Motor neuron (in vitro differentiated cells): ENCODE results near the gene SPEG. TPM values are rescaled to one million over a fixed set of nuclear protein-coding genes. Genes with fewer than 3 reads are reported as not detected.
"Not testable (repeated sequence)": the region's sequence is repeated elsewhere in the genome, so short reads cannot be mapped to it uniquely, and the experiment has no call there.

Source experiments
- ATAC-seq, 8 experiments: fragments of 200-7000 bp; cut with Tn5 transposase; replicated peaks in 6 of 8; 2 replicates each; pipeline ENCODE4 v1.8.0; 2021; ENCODE audit warnings: mild to moderate bottlenecking in 8 of 8, moderate library complexity in 8 of 8
- H3K27ac ChIP-seq, 2 donors: fragments of 250-450 bp; sonication (Bioruptor Pico); 2 replicates each; pipeline ENCODE4 v1.9.0; 2021; ENCODE audit warnings: antibody characterized with exemption in 2 of 2, mild to moderate bottlenecking in 2 of 2, moderate library complexity in 1 of 2
- H3K4me1 ChIP-seq, 2 donors: fragments of 250-450 bp; sonication (Bioruptor Pico); replicated peaks in 1 of 2; 2 replicates each; pipeline ENCODE4 v1.6.1; 2021; ENCODE audit warnings: antibody characterized with exemption in 2 of 2, mild to moderate bottlenecking in 2 of 2, moderate library complexity in 1 of 2
- H3K4me3 ChIP-seq, 5 donors: fragments of 250-450 bp; sonication (Bioruptor Pico); 2 replicates each; pipeline ENCODE4 v1.9.0; 2021; ENCODE audit warnings: antibody characterized with exemption in 5 of 5, mild to moderate bottlenecking in 5 of 5, moderate library complexity in 4 of 5
- WGBS, 10 experiments: fragments of 450-650 bp; shearing (Covaris generic); methylation state at CpG; one replicate each; pipeline ENCODE4 v1.0.0; 2022; 5-methylcytosine and 5-hydroxymethylcytosine counted together
- in situ Hi-C, 9 experiments: fragments of 400-800 bp; cut with MboI; loops; one replicate each; pipeline ENCODE4 v1.15.0; 2021; ENCODE audit warnings: low sequenced_read_pairs in 9 of 9, low pct_unique_long_range_greater_than_20kb in 2 of 9; ENCODE audit not compliant: unreplicated experiment in 9 of 9
- total RNA-seq, 8 experiments: library from RNA; unstranded; fragments of 300-600 nt; gene quantifications; 2 replicates each; pipeline versions ENCODE4 v1.2.3 to v1.2.4, GENCODE V29; 2022

Gene SPEG
- total RNA-seq = 10 to 100 TPM in 7 of 8 experiments, 1 to 10 TPM in 1; 5.5 to 47.6 (median 26.1) TPM

GRCh38 chr2:219434718-219435525, at the start of gene SPEG:
Gene SPEG, plus strand, starts transcription at chr2:219434843. Its CDS starts 135 bp downstream, at chr2:219434978.
- 43 to 60% (median 46%) methylated on average over 1 to 8 of the region's 77 CpGs; no CpG with 5 or more reads in 7 of the 10 experiments for WGBS, 10 experiments
- in situ Hi-C loops = no loop called here
- H3K4me3 ChIP-seq = no peak within 1 kb of the TSS
- peak; percentile 31 to 71 (median 54) for ATAC-seq
- H3K4me1 ChIP-seq = peaks cover 13% of the 10 kb centered on the region in 2 donors
- H3K27ac ChIP-seq = no peak within 1 kb of the TSS

- in situ Hi-C loops = no loop called here
- no peak overlapping the region for H3K4me3 ChIP-seq
- H3K27ac ChIP-seq = no peak overlapping the region
- WGBS, 10 experiments = 75 to 100% (median 95%) methylated on average over 1 to 2 of the region's 2 CpGs; no CpG with 5 or more reads in 3 of the 10 experiments
- H3K4me1 ChIP-seq = peaks cover 8 to 10% of the 10 kb centered on the region in 2 donors
- no peak for ATAC-seq
Measured at GRCh38 chr2:219384859-219385258, 49.8 kb upstream of the SPEG start.

DNA sequence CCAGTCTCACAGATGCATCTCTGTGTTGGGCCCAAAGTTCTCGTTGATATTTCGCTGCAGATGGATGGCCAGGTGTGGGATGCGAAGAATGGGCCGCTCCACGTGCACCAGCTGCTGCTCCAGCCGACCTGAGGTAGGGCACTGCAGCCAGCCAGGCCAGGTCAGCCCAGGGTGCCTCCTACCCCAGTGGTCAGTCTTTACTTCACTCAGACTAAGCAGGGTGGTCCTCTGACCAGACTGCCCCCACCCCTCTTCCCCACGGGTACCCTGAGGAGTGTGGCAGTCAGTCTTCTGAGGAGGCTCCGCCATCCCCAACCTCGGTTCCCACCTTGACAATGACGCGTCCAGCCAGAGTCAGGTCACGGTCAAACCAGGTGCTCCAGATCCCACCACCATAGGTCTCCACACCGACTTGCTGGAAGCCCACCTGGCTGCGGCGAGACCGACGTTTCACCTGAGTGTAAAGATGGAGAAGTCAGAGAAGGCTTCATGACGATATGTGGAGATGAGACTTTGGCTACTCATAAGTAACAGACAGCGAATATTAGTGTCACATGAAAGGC, 48.6 kb upstream of the SPEG start:
- in situ Hi-C loops = no loop called here
- peaks cover 8 to 10% of the 10 kb centered on the region in 2 donors for H3K4me1 ChIP-seq
- WGBS, 10 experiments = 87 to 100% (median 97%) methylated on average over 3 to 12 of the region's 19 CpGs; no CpG with 5 or more reads in 4 of the 10 experiments
- no peak for ATAC-seq
- no peak overlapping the region for H3K4me3 ChIP-seq
- H3K27ac ChIP-seq = no peak overlapping the region

GRCh38 chr2:219386532-219387280, 47.9 kb upstream of the SPEG start:
- ATAC-seq = peak in 1 of 8 experiments; percentile 1

DNA sequence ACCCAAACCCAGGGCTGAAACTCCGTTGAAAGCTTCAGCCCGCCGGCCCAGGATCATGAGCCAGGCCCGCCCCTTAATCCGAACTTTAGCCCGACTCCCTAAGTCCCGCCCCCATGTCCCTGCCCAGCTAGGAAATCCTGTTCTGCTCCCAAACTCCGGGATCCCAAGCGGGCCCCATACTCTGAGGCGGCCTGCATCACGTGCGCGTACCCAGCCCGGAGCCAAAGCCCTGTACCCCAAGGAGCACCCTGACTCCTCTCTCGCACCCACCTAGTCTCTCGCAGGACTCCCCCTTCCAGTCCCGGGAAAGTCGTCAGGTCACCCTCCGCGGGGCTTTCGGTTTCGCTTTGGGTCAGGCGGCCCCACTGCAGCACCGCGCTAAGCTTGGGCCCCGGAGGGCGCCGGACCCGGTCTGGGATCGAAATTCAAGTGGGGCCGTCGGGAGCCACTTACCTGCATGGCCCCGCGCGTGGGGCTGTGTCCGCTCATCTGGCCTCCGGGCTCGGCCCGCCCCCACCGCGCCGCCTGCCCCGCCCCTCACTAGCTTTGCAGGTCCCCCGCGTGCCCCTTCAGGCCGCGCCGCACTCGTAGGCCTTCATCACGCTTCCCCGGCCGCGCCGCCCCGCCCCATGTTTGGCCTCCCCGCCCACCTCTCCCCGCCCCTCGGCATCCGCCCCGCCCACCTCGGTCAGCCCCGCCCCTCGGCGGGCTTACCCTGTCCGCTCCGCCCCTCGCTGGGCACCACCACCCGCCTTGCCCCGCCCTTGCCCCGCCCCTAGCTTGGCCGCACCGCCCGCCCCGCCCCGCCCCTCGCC, 47.1 kb upstream of the SPEG start, which contains the start of gene DNPEP:
TSS of gene DNPEP (minus strand) at position 607 of the 815 bp plus-strand sequence. CDS start at position 489, 118 bp downstream.
- ATAC-seq = peak; percentile 57 to 73 (median 62)
- Histone ChIP-seq H3K27ac (peak within 1 kb of the TSS; percentile 33 to 60), H3K4me1 (peaks cover 8 to 10% of the 10 kb centered on the region in 2 donors), H3K4me3 (peak within 1 kb of the TSS; percentile 43 to 78 (median 66))
- 20% methylated on average over 2 of the region's 76 CpGs; no CpG with 5 or more reads in 9 of the 10 experiments for WGBS, 10 experiments
- in situ Hi-C loops = no loop called here

More at GRCh38 chr2:219386532-219387280, 47.9 kb upstream of the SPEG start:
- in situ Hi-C loops = no loop called here
- Histone ChIP-seq H3K4me3 (peak overlapping the region; percentile 43 to 78 (median 66)), H3K27ac (peak overlapping the region in 1 of 2 donors; percentile 53), H3K4me1 (peaks cover 8 to 10% of the 10 kb centered on the region in 2 donors)
- WGBS, 10 experiments = 22 to 90% (median 61%) methylated on average over 1 to 11 of the region's 19 CpGs; no CpG with 5 or more reads in 4 of the 10 experiments

DNA sequence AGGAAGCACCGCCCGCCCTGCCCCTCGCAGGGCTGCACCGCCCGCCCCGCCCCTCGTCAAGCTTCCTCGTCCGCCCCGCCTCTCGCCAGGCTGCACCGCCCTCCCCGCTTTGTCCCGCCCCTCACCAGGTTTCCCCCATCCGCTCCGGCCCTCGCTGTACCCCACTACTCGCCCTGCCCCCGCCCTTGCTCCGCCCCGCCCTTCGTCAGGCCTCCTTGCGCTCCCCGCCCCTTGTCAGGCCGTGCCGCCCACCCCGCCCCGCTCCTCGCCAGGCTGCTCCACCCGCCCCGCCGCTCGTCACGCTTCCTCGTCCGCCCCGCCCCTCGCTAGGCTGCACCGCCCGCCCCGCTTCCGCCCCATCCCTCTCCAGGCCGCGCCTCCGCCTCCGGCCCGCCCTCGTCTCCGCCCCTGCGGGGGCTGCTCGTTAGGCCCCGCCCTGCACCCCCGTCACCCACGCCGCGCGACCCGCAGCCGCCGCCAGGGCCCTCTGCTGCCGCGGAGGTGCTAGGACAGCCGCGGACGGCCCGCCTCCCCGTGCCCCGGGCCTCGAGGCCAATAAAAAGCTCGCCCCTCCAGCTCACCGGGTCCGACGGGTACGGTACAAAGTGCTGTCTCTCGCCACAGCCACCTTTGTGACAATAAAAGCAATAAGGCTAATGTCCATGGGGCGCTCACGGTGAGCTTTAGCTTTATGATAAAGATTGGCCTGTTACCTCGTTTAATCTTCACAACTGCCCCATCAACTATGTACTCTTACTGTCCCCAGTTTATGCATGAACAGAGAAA, 46.3 kb upstream of the SPEG start:
- Histone ChIP-seq H3K27ac (peak overlapping the region; percentile 33 to 60), H3K4me1 (peaks cover 8 to 10% of the 10 kb centered on the region in 2 donors), H3K4me3 (peak overlapping the region; percentile 16 to 78 (median 66))
- WGBS, 10 experiments = 0 to 70% (median 8%) methylated on average over 1 to 9 of the region's 78 CpGs; no CpG with 5 or more reads in 2 of the 10 experiments
- in situ Hi-C loops = no loop called here
- ATAC-seq = peak; percentile 50 to 83 (median 78)

DNA sequence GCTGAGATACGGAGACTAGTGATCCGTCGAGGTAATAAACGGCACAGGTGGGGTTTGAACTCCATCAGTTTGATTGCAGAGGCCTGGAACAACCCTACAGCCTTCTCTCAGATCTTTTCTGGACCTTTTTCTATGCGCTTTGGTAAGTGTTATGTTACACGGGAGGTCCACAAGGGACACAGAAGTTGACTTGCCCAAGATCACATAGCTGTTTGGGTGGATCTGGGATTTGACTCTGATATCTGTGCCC, 45.8 kb upstream of the SPEG start:
- Histone ChIP-seq H3K4me1 (peaks cover 8 to 10% of the 10 kb centered on the region in 2 donors), H3K27ac (peak overlapping the region; percentile 33 to 38), H3K4me3 (peak overlapping the region in 4 of 5 donors; percentile 16 to 78 (median 46))
- 21 to 100% (median 62%) methylated on average over 1 to 6 of the region's 6 CpGs; no CpG with 5 or more reads in 2 of the 10 experiments for WGBS, 10 experiments
- no peak for ATAC-seq
- in situ Hi-C loops = no loop called here

DNA sequence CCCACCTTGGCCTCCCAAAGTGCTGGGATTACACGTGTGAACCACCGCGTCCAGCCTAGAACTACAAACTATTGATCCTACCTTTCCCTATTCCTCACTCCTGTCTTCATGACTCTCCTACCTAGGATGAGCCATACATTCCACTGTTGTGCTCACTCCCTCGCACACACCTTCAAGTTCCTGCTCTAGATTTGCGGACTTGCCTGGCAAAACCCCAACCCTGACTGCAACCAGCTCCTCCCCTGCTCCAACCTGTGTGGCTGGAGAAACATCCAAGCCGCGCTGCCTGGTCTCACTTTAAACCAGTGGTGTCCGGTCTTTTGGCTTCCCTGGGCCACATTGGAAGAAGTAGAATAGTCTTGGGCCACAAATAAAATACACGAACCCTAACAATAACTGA, 41.9 kb upstream of the SPEG start:
- no peak overlapping the region for H3K27ac ChIP-seq
- in situ Hi-C loops = loop anchor here in 1 of 9 experiments (10.0 kb wide), 1 partner anchor 132 kb away; no protein-coding TSS in a partner anchor
- peaks cover 3 to 7% of the 10 kb centered on the region in 2 donors for H3K4me1 ChIP-seq
- H3K4me3 ChIP-seq = no peak overlapping the region
- 60 to 100% (median 90%) methylated on average over 1 to 5 of the region's 9 CpGs; no CpG with 5 or more reads in 5 of the 10 experiments for WGBS, 10 experiments
- no peak for ATAC-seq

DNA sequence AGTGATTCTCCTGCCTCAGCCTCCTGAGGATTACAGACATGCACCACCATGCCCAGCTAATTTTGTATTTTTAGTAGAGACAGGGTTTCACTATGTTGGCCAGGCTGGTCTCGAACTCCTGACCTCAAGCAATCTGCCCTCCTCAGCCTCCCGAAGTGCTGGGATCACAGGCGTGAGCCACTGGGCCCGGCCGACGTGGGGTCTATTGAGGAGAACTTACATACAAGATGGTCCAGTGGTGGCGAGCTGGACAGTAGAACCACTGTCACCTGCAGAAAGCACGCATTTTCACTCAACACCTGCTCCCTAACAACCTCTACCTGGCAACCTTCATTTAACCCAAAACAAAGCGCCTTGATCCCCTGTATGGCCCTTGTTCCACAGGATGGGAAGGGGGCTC, 39.6 kb upstream of the SPEG start:
- ATAC-seq = not testable (repeated sequence)
- in situ Hi-C loops = loop anchor here in 1 of 9 experiments (10.0 kb wide), 1 partner anchor 130 kb away; no protein-coding TSS in a partner anchor

GRCh38 chr2:219395609-219396008, 39.0 kb upstream of the SPEG start:
- H3K4me3 ChIP-seq = no peak overlapping the region
- WGBS, 10 experiments = 79 to 100% (median 100%) methylated on average over 1 to 3 of the region's 3 CpGs; no CpG with 5 or more reads in 1 of the 10 experiments
- in situ Hi-C loops = loop anchor here in 1 of 9 experiments (10.0 kb wide), 1 partner anchor 129 kb away; no protein-coding TSS in a partner anchor
- H3K4me1 ChIP-seq = peaks cover 4 to 7% of the 10 kb centered on the region in 2 donors
- H3K27ac ChIP-seq = peak overlapping the region in 1 of 2 donors; percentile 10
- ATAC-seq = peak in 3 of 8 experiments; percentile 41 to 61 (median 57)

More for the DNA sequence above, 39.6 kb upstream of the SPEG start:
- H3K4me1 ChIP-seq, H3K4me3 ChIP-seq, H3K27ac ChIP-seq: not testable (repeated sequence)
- WGBS, 10 experiments = 0 to 100% (median 79%) methylated on average over 1 to 7 of the region's 9 CpGs; no CpG with 5 or more reads in 4 of the 10 experiments

GRCh38 chr2:219396863-219397457, 37.7 kb upstream of the SPEG start:
- no peak overlapping the region for H3K27ac ChIP-seq
- no peak overlapping the region for H3K4me3 ChIP-seq
- 60 to 100% (median 92%) methylated on average over 1 to 2 of the region's 6 CpGs; no CpG with 5 or more reads in 4 of the 10 experiments for WGBS, 10 experiments
- ATAC-seq = no peak
- in situ Hi-C loops = loop anchor here in 1 of 9 experiments (10.0 kb wide), 1 partner anchor 128 kb away; no protein-coding TSS in a partner anchor
- peaks cover 8 to 9% of the 10 kb centered on the region in 2 donors for H3K4me1 ChIP-seq
